Measurements from ENCODE around the gene DCAF15.

Gene DCAF15

GRCh38 chr19:13986348-13986904 lies 34.1 kb downstream of the DCAF15 start:
- peak overlapping the region; percentile 95 to 99 (median 97) for H3K4me2 ChIP-seq
- no peak for TF ChIP-seq Cebpa-rat (IDR thresholded peaks at IDR 0.05)
- peak overlapping the region; percentile 23 to 61 (median 48); a peak in 19 of 20 replicates for H3K4me3 ChIP-seq
- H4K20me1 ChIP-seq: no peaks in the 10 kb centered on the region
- H3K36me3 ChIP-seq: peaks cover 0 to 29% (median 17%) of the 10 kb centered on the region in 11 experiments; a peak in 18 of 22 replicates
- no peaks in the 10 kb centered on the region for H3K27me3 ChIP-seq
- no peaks in the 10 kb centered on the region for H3K9me3 ChIP-seq (replicated peaks in 1 of 11)
- H3K9ac ChIP-seq: peak overlapping the region; percentile 78 to 87 (median 83)
- H3K27ac ChIP-seq: peak overlapping the region; percentile 90 to 96 (median 94)
- peaks cover 67 to 94% (median 88%) of the 10 kb centered on the region in 10 experiments for H3K4me1 ChIP-seq

- no peak for TF ChIP-seq Cebpa-rat (IDR thresholded peaks at IDR 0.05)
- Histone ChIP-seq H3K4me1 (peaks cover 58 to 94% (median 82%) of the 10 kb centered on the region in 10 experiments), H3K27me3 (no peaks in the 10 kb centered on the region), H3K27ac (peak overlapping the region; percentile 90 to 96 (median 94)), H3K4me3 (peak overlapping the region; percentile 23 to 61 (median 48); a peak in 19 of 20 replicates), H3K9me3 (replicated peaks in 1 of 11) (no peaks in the 10 kb centered on the region), H3K36me3 (peaks cover 6 to 34% (median 24%) of the 10 kb centered on the region in 11 experiments; a peak in 21 of 22 replicates), H3K9ac (peak overlapping the region; percentile 78 to 87 (median 83)), H3K4me2 (peak overlapping the region; percentile 95 to 99 (median 97)), H4K20me1 (no peaks in the 10 kb centered on the region)
Measured at GRCh38 chr19:13987101-13987890, 35.0 kb downstream of the DCAF15 start.

- Histone ChIP-seq H3K27ac (peak overlapping the region in 4 of 11 experiments; percentile 8 to 96 (median 60); a peak in 5 of 22 replicates), H3K9me3 (replicated peaks in 1 of 11) (no peaks in the 10 kb centered on the region), H3K9ac (no peak overlapping the region)
Measured at GRCh38 chr19:13989487-13989886, 37.2 kb downstream of the DCAF15 start.

GRCh38 chr19:13990085-13990484 lies 37.8 kb downstream of the DCAF15 start:
- no peak overlapping the region for H3K4me3 ChIP-seq
- no peaks in the 10 kb centered on the region for H3K9me3 ChIP-seq (replicated peaks in 1 of 11)
- peaks cover 33 to 74% (median 61%) of the 10 kb centered on the region in 10 experiments for H3K4me1 ChIP-seq
- H3K27me3 ChIP-seq: no peaks in the 10 kb centered on the region
- H3K36me3 ChIP-seq: peaks cover 17 to 42% (median 37%) of the 10 kb centered on the region in 11 experiments
- H3K9ac ChIP-seq: no peak overlapping the region
- TF ChIP-seq Cebpa-rat (IDR thresholded peaks at IDR 0.05): no peak
- H3K27ac ChIP-seq: peak overlapping the region in 2 of 11 experiments; percentile 4 to 29; a peak in 1 of 22 replicates
- H4K20me1 ChIP-seq: no peaks in the 10 kb centered on the region
- H3K4me2 ChIP-seq: peak overlapping the region in 3 of 11 experiments; percentile 3 to 18 (median 3); a peak in 2 of 22 replicates

More at GRCh38 chr19:13989487-13989886, 37.2 kb downstream of the DCAF15 start:
- H3K36me3 ChIP-seq: peaks cover 17 to 40% (median 35%) of the 10 kb centered on the region in 11 experiments
- peaks cover 39 to 80% (median 67%) of the 10 kb centered on the region in 10 experiments for H3K4me1 ChIP-seq
- H3K4me3 ChIP-seq: no peak overlapping the region
- TF ChIP-seq Cebpa-rat (IDR thresholded peaks at IDR 0.05): no peak
- H3K27me3 ChIP-seq: no peaks in the 10 kb centered on the region
- H4K20me1 ChIP-seq: no peaks in the 10 kb centered on the region
- peak overlapping the region in 3 of 11 experiments; percentile 3 to 18 (median 3); a peak in 2 of 22 replicates for H3K4me2 ChIP-seq

GRCh38 chr19:13992025-13992424 lies 39.7 kb downstream of the DCAF15 start:
- H3K27ac ChIP-seq: no peak overlapping the region
- 0 out of 22 replicates have a peak overlapping the region, but pooled peaks of 1 of the 11 experiments have one; percentile 5 for H3K9ac ChIP-seq
- peaks cover 0 to 9% (median 0%) of the 10 kb centered on the region in 11 experiments; a peak in 1 of 22 replicates for H4K20me1 ChIP-seq
- H3K4me1 ChIP-seq: peaks cover 15 to 55% (median 44%) of the 10 kb centered on the region in 10 experiments
- no peak for TF ChIP-seq Cebpa-rat (IDR thresholded peaks at IDR 0.05)
- H3K36me3 ChIP-seq: peaks cover 17 to 57% (median 47%) of the 10 kb centered on the region in 11 experiments
- no peaks in the 10 kb centered on the region for H3K9me3 ChIP-seq (replicated peaks in 1 of 11)
- H3K27me3 ChIP-seq: no peaks in the 10 kb centered on the region
- 0 out of 22 replicates have a peak overlapping the region, but pooled peaks of 2 of the 11 experiments have one; percentile 21 to 38 for H3K4me2 ChIP-seq
- no peak overlapping the region for H3K4me3 ChIP-seq

GRCh38 chr19:13993590-13994300 lies 41.4 kb downstream of the DCAF15 start:
- Histone ChIP-seq H3K9ac (peak overlapping the region in 3 of 11 experiments; percentile 13 to 54 (median 18); a peak in 2 of 22 replicates), H3K27me3 (no peaks in the 10 kb centered on the region), H3K36me3 (peaks cover 20 to 74% (median 56%) of the 10 kb centered on the region in 11 experiments), H3K4me1 (peaks cover 0 to 44% (median 27%) of the 10 kb centered on the region in 10 experiments; a peak in 17 of 20 replicates), H3K27ac (peak overlapping the region in 4 of 11 experiments; percentile 11 to 39 (median 23); a peak in 5 of 22 replicates), H4K20me1 (peaks cover 0 to 17% (median 0%) of the 10 kb centered on the region in 11 experiments; a peak in 1 of 22 replicates), H3K9me3 (replicated peaks in 1 of 11) (peaks cover 1 to 3% (median 2%) of the 10 kb centered on the region in 11 experiments; a peak in 20 of 22 replicates), H3K4me2 (peak overlapping the region in 4 of 11 experiments; percentile 8 to 36 (median 26); a peak in 4 of 22 replicates), H3K4me3 (no peak overlapping the region)
- no peak for TF ChIP-seq Cebpa-rat (IDR thresholded peaks at IDR 0.05)

- Histone ChIP-seq H3K4me2 (no peak overlapping the region), H4K20me1 (peaks cover 0 to 17% (median 0%) of the 10 kb centered on the region in 11 experiments; a peak in 1 of 22 replicates), H3K27me3 (no peaks in the 10 kb centered on the region), H3K4me3 (no peak overlapping the region), H3K36me3 (peaks cover 31 to 81% (median 64%) of the 10 kb centered on the region in 11 experiments), H3K27ac (peak overlapping the region in 4 of 11 experiments; percentile 3 to 27 (median 5); a peak in 2 of 22 replicates), H3K9ac (peak overlapping the region in 1 of 11 experiments; percentile 42; a peak in 3 of 22 replicates), H3K9me3 (replicated peaks in 1 of 11) (peaks cover 9 to 14% (median 12%) of the 10 kb centered on the region in 11 experiments), H3K4me1 (peaks cover 3 to 34% (median 21%) of the 10 kb centered on the region in 10 experiments; a peak in 19 of 20 replicates)
- TF ChIP-seq Cebpa-rat (IDR thresholded peaks at IDR 0.05): no peak
Measured at GRCh38 chr19:13995017-13995728, 42.9 kb downstream of the DCAF15 start.

Data from BLaER1 treated with 17β-estradiol and CSF1 and Interleukin-3, amounts not matched to agents 10 nM and 100 nM (cell line).